ENCODE data around the gene NEDD4.

NEDD4 gene

GRCh38 chr15:55819397-55820034 lies 173.9 kb downstream of the NEDD4 start:
- H3K4me3 ChIP-seq (ENCODE audit: low read depth, low read length), result no peak overlapping the region
- no peak for TF ChIP-seq MAX (IDR thresholded peaks at IDR 0.05; ENCODE audit: low read depth, low read length)
- TF ChIP-seq CTCF (IDR thresholded peaks at IDR 0.05; ENCODE audit: low read depth, low read length), result no peak
- TF ChIP-seq POLR2A (IDR thresholded peaks at IDR 0.05; ENCODE audit: extremely low read depth, insufficient read length), result no peak
- TF ChIP-seq MYC (IDR thresholded peaks at IDR 0.05; ENCODE audit: low read depth, low read length), result no peak
- no peak for DNase-seq (ENCODE audit: low read depth)

GRCh38 chr15:55816017-55816416 lies 177.4 kb downstream of the NEDD4 start:
- no peak for DNase-seq (ENCODE audit: low read depth)
- TF ChIP-seq CTCF (IDR thresholded peaks at IDR 0.05; ENCODE audit: low read depth, low read length) (no peak), POLR2A (IDR thresholded peaks at IDR 0.05; ENCODE audit: extremely low read depth, insufficient read length) (no peak), MAX (IDR thresholded peaks at IDR 0.05; ENCODE audit: low read depth, low read length) (no peak), MYC (IDR thresholded peaks at IDR 0.05; ENCODE audit: low read depth, low read length) (no peak)
- H3K4me3 ChIP-seq (ENCODE audit: low read depth, low read length), result no peak overlapping the region

GRCh38 chr15:55802600-55803376 lies 190.6 kb downstream of the NEDD4 start:
- H3K4me3 ChIP-seq (ENCODE audit: low read depth, low read length), result no peak overlapping the region

GRCh38 chr15:55800216-55800615 lies 193.2 kb downstream of the NEDD4 start:
- no peak for TF ChIP-seq MAX (IDR thresholded peaks at IDR 0.05; ENCODE audit: low read depth, low read length)
- TF ChIP-seq CTCF (IDR thresholded peaks at IDR 0.05; ENCODE audit: low read depth, low read length), result no peak
- H3K4me3 ChIP-seq (ENCODE audit: low read depth, low read length), result no peak overlapping the region
- no peak for DNase-seq (ENCODE audit: low read depth)

More at GRCh38 chr15:55802600-55803376, 190.6 kb downstream of the NEDD4 start:
- DNase-seq (ENCODE audit: low read depth), result no peak
- no peak for TF ChIP-seq MAX (IDR thresholded peaks at IDR 0.05; ENCODE audit: low read depth, low read length)
- TF ChIP-seq POLR2A (IDR thresholded peaks at IDR 0.05; ENCODE audit: extremely low read depth, insufficient read length), result no peak
- no peak for TF ChIP-seq CTCF (IDR thresholded peaks at IDR 0.05; ENCODE audit: low read depth, low read length)
- no peak for TF ChIP-seq MYC (IDR thresholded peaks at IDR 0.05; ENCODE audit: low read depth, low read length)

- peak; percentile 47 for DNase-seq (ENCODE audit: low read depth)
- H3K4me3 ChIP-seq (ENCODE audit: low read depth, low read length), result no peak overlapping the region
- TF ChIP-seq MAX (IDR thresholded peaks at IDR 0.05; ENCODE audit: low read depth, low read length) (peak; percentile 39; the same call in 1 of the 2 replicates), MYC (IDR thresholded peaks at IDR 0.05; ENCODE audit: low read depth, low read length) (peak; percentile 15; the same call in 1 of the 2 replicates), CTCF (IDR thresholded peaks at IDR 0.05; ENCODE audit: low read depth, low read length) (peak; percentile 45), POLR2A (IDR thresholded peaks at IDR 0.05; ENCODE audit: extremely low read depth, insufficient read length) (no peak)
Measured at GRCh38 chr15:55799291-55800212, 193.9 kb downstream of the NEDD4 start.

Data from NB4 (cell line).